ENCODE measurements around the gene PLXNC1. TPM values are rescaled to one million over a fixed set of nuclear protein-coding genes. Genes with fewer than 3 reads are reported as not detected.
A peak's percentile ranks its signal among the peaks of the same experiment; 100 is the strongest.

Gene PLXNC1
- total and polyA plus RNA-seq, 8 donors = 0.40 to 16.5 (median 2.6) TPM

- Histone ChIP-seq H3K27ac (no peak overlapping the region), H3K36me3 (peaks cover 0 to 54% (median 31%) of the 10 kb centered on the region in 4 donors), H3K4me1 (peaks cover 0 to 21% (median 8%) of the 10 kb centered on the region in 4 donors), H3K9me3 (no peaks in the 10 kb centered on the region), H3K4me3 (no peak overlapping the region), H3K27me3 (no peaks in the 10 kb centered on the region)
- no peak for DNase-seq
- WGBS, 5 donors = 83 to 96% (median 88%) methylated on average over 1 of the region's 1 CpG
- intact Hi-C loops (cut with DNase I; ENCODE audit: low total_unique reads) = no loop called here
- no peak for TF ChIP-seq CTCF (IDR thresholded peaks at IDR 0.05)
- TF ChIP-seq POLR2AphosphoS5 (IDR thresholded peaks at IDR 0.05) = no peak
- TF ChIP-seq EP300 (IDR thresholded peaks at IDR 0.05) = no peak
- TF ChIP-seq POLR2A (IDR thresholded peaks at IDR 0.05) = no peak
Observed at GRCh38 chr12:94304012-94304411, 155.6 kb downstream of the PLXNC1 start.

- peaks cover 0 to 15% (median 7%) of the 10 kb centered on the region in 4 donors for H3K4me1 ChIP-seq
- no peak overlapping the region for H3K4me3 ChIP-seq
- peak overlapping the region in 1 of 5 donors; percentile 7 for H3K27ac ChIP-seq
- H3K27me3 ChIP-seq = no peaks in the 10 kb centered on the region
- H3K9me3 ChIP-seq = no peaks in the 10 kb centered on the region
- peaks cover 0 to 55% (median 37%) of the 10 kb centered on the region in 4 donors for H3K36me3 ChIP-seq
- DNase-seq = no peak
- TF ChIP-seq POLR2AphosphoS5 (IDR thresholded peaks at IDR 0.05) = no peak
- no peak for TF ChIP-seq EP300 (IDR thresholded peaks at IDR 0.05)
- TF ChIP-seq POLR2A (IDR thresholded peaks at IDR 0.05) = no peak
- TF ChIP-seq CTCF (IDR thresholded peaks at IDR 0.05) = no peak
- intact Hi-C loops (cut with DNase I; ENCODE audit: low total_unique reads) = no loop called here
- 57 to 77% (median 71%) methylated on average over 3 of the region's 3 CpGs for WGBS, 5 donors
Observed at GRCh38 chr12:94304566-94305061, 156.2 kb downstream of the PLXNC1 start.

- TF ChIP-seq CTCF (IDR thresholded peaks at IDR 0.05) (no peak), POLR2AphosphoS5 (IDR thresholded peaks at IDR 0.05) (peak in 1 of 3 donors; percentile 24), POLR2A (IDR thresholded peaks at IDR 0.05) (no peak)
- intact Hi-C loops (cut with DNase I; ENCODE audit: low total_unique reads) = no loop called here
- no peak overlapping the region for H3K4me3 ChIP-seq
Observed at GRCh38 chr12:94305130-94305957, 157.0 kb downstream of the PLXNC1 start.

GRCh38 chr12:94308612-94309011, 160.2 kb downstream of the PLXNC1 start:
- H3K27ac ChIP-seq = no peak overlapping the region
- no peak for TF ChIP-seq POLR2A (IDR thresholded peaks at IDR 0.05)
- peaks cover 0 to 51% (median 39%) of the 10 kb centered on the region in 4 donors for H3K36me3 ChIP-seq
- no peak for DNase-seq
- peaks cover 0 to 15% (median 7%) of the 10 kb centered on the region in 4 donors for H3K4me1 ChIP-seq
- WGBS, 5 donors = 73 to 89% (median 88%) methylated on average over 2 of the region's 2 CpGs
- intact Hi-C loops (cut with DNase I; ENCODE audit: low total_unique reads) = no loop called here
- no peaks in the 10 kb centered on the region for H3K9me3 ChIP-seq
- H3K4me3 ChIP-seq = no peak overlapping the region
- no peaks in the 10 kb centered on the region for H3K27me3 ChIP-seq

More at GRCh38 chr12:94305130-94305957, 157.0 kb downstream of the PLXNC1 start:
- 51 to 63% (median 58%) methylated on average over 9 of the region's 9 CpGs for WGBS, 5 donors
- H3K27me3 ChIP-seq = no peaks in the 10 kb centered on the region
- peaks cover 0 to 15% (median 7%) of the 10 kb centered on the region in 4 donors for H3K4me1 ChIP-seq
- no peak for DNase-seq
- no peaks in the 10 kb centered on the region for H3K9me3 ChIP-seq
- peak overlapping the region in 1 of 5 donors; percentile 7 for H3K27ac ChIP-seq
- H3K36me3 ChIP-seq = peaks cover 0 to 53% (median 38%) of the 10 kb centered on the region in 4 donors
